ENCODE data around the gene STAC.

STAC gene

GRCh38 chr3:36380221-36381031, at the start of gene STAC:
STAC (plus strand) TSS chr3:36380504; CDS start chr3:36380644, 140 bp downstream.
- DNase-seq = no peak

- DNase-seq = no peak
Observed at GRCh38 chr3:36332139-36332538, 48.2 kb upstream of the STAC start.

GRCh38 chr3:36362216-36362615, 18.1 kb upstream of the STAC start:
- no peak for DNase-seq

- no peak for DNase-seq
Observed at GRCh38 chr3:36362973-36363372, 17.3 kb upstream of the STAC start.

- no peak for DNase-seq
Observed at GRCh38 chr3:36364260-36364659, 16.0 kb upstream of the STAC start.

- DNase-seq = no peak
Observed at GRCh38 chr3:36365829-36366228, 14.5 kb upstream of the STAC start.

- no peak for DNase-seq
Observed at GRCh38 chr3:36366308-36366707, 14.0 kb upstream of the STAC start.

GRCh38 chr3:36367912-36368573, 12.3 kb upstream of the STAC start:
- DNase-seq = no peak

GRCh38 chr3:36372534-36372935, 7.8 kb upstream of the STAC start:
- DNase-seq = no peak

- DNase-seq = no peak
Observed at GRCh38 chr3:36373084-36373483, 7.2 kb upstream of the STAC start.

GRCh38 chr3:36373666-36374065, 6.6 kb upstream of the STAC start:
- DNase-seq = no peak

GRCh38 chr3:36379872-36380220, 458 bp upstream of the STAC start:
- no peak for DNase-seq

GRCh38 chr3:36381311-36381956, 1.1 kb downstream of the STAC start:
- no peak for DNase-seq

- no peak for DNase-seq
Observed at GRCh38 chr3:36393563-36393962, 13.3 kb downstream of the STAC start.

GRCh38 chr3:36394176-36394575, 13.9 kb downstream of the STAC start:
- DNase-seq = no peak

- no peak for DNase-seq
Observed at GRCh38 chr3:36397841-36398240, 17.5 kb downstream of the STAC start.

- DNase-seq = no peak
Observed at GRCh38 chr3:36399933-36400332, 19.6 kb downstream of the STAC start.

GRCh38 chr3:36401056-36401455, 20.8 kb downstream of the STAC start:
- DNase-seq = no peak

- no peak for DNase-seq
Observed at GRCh38 chr3:36403661-36404060, 23.4 kb downstream of the STAC start.

GRCh38 chr3:36405190-36405589, 24.9 kb downstream of the STAC start:
- DNase-seq = no peak

GRCh38 chr3:36408146-36408545, 27.8 kb downstream of the STAC start:
- no peak for DNase-seq

- DNase-seq = no peak
Observed at GRCh38 chr3:36409862-36410261, 29.6 kb downstream of the STAC start.

GRCh38 chr3:36411587-36411986, 31.3 kb downstream of the STAC start:
- no peak for DNase-seq

- DNase-seq = no peak
Observed at GRCh38 chr3:36416599-36416998, 36.3 kb downstream of the STAC start.

Data from SHP77 (cell line).